Calu3 (cell line): Measurements from ENCODE around the gene BACE2. TPM values are rescaled to one million over a fixed set of nuclear protein-coding genes. Genes with fewer than 3 reads are reported as not detected.

ENCODE experiments used
- BruUV-seq: library from RNA; stranded (reverse); fragments of 400-500 nt; replicated peaks from 2 replicates; lab custom pipeline; 2021; lab: Mats Ljungman, UMichigan
- CTCF ChIA-PET: fragments of 300-600 bp; sonication (Branson Sonifier 250); formaldehyde crosslinking; loops from one replicate; lab custom pipeline; 2022; ENCODE audit warnings: antibody characterized with exemption; lab: Charles Lee
- DNase-seq: peaks from one replicate; pipeline ENCODE4 v3.0.0; 2022
- H3K27ac Mint-ChIP-seq: one replicate; pipeline ENCODE4 v1.8.0; 2022; ENCODE audit warnings: mixed read lengths; ENCODE audit not compliant: unreplicated experiment
- H3K27me3 Mint-ChIP-seq: one replicate; pipeline ENCODE4 v1.8.0; 2022; ENCODE audit warnings: mixed read lengths; ENCODE audit not compliant: unreplicated experiment
- H3K36me3 Mint-ChIP-seq: one replicate; pipeline ENCODE4 v1.8.0; 2022; ENCODE audit warnings: mild to moderate bottlenecking, moderate library complexity, mixed read lengths; ENCODE audit not compliant: insufficient read depth, unreplicated experiment
- H3K4me1 Mint-ChIP-seq: one replicate; pipeline ENCODE4 v1.8.0; 2022; ENCODE audit warnings: mild to moderate bottlenecking, low read depth, mixed read lengths; ENCODE audit not compliant: unreplicated experiment
- H3K4me3 Mint-ChIP-seq: one replicate; pipeline ENCODE4 v1.8.0; 2022; ENCODE audit warnings: mild to moderate bottlenecking, low read depth, moderate library complexity, mixed read lengths; ENCODE audit not compliant: unreplicated experiment
- H3K9me3 Mint-ChIP-seq: one replicate; pipeline ENCODE4 v1.8.0; 2022; ENCODE audit warnings: low read depth, mixed read lengths; ENCODE audit not compliant: unreplicated experiment
- intact Hi-C: fragments of 100-400 bp; cut with micrococcal nuclease; formaldehyde crosslinking; loops from one replicate; pipeline ENCODE4 v1.10.0; 2022; ENCODE audit not compliant: unreplicated experiment
- total RNA-seq: library from RNA; stranded (reverse); gene quantifications from 2 replicates; pipeline ENCODE4 v1.2.3, GENCODE V29; 2022
- TF ChIP-seq, protein P1 (sequence below): fragments of 200-600 bp; IDR thresholded peaks from one replicate; pipeline ENCODE4 v1.8.0; 2022; ENCODE audit warnings: antibody characterized with exemption; ENCODE audit not compliant: unreplicated experiment

BACE2 gene
- total RNA-seq, 1 experiment from 2014 or later: 59.0 TPM

DNA sequence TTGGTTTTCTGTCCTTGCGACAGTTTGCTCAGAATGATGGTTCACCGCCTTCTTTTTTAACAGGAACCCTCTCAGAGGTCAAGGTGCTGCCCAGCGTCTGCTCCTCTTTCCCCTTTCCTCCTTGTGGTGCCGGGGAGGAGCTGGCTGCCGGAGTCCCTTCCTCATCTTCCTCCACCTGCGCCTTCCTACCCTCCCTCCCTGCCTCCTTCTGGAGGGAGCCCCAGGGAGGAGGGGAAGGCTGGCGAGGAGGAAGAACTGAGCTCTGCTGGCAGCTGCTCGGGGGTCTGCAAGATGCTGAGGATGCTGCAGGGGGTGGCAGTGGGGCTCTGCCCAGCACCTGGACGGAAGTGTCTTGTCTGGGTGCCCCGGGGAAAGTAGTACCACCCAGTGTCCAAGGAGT lies 31.2 kb downstream of the BACE2 start:
- Mint-ChIP-seq H3K9me3 (no peaks in the 10 kb centered on the region), H3K36me3 (no peaks in the 10 kb centered on the region), H3K27me3 (no peaks in the 10 kb centered on the region), H3K4me1 (no peaks in the 10 kb centered on the region), H3K27ac (no peak overlapping the region), H3K4me3 (no peak overlapping the region)
- CTCF ChIA-PET: interaction anchor here (1.2 kb wide), 1 partner anchor 30 kb away, joined by 4 read pairs; no protein-coding TSS in a partner anchor
- no TSS peak for BruUV-seq
- DNase-seq: no peak
- intact Hi-C loops: no loop called here
- TF ChIP-seq, protein P1, sequence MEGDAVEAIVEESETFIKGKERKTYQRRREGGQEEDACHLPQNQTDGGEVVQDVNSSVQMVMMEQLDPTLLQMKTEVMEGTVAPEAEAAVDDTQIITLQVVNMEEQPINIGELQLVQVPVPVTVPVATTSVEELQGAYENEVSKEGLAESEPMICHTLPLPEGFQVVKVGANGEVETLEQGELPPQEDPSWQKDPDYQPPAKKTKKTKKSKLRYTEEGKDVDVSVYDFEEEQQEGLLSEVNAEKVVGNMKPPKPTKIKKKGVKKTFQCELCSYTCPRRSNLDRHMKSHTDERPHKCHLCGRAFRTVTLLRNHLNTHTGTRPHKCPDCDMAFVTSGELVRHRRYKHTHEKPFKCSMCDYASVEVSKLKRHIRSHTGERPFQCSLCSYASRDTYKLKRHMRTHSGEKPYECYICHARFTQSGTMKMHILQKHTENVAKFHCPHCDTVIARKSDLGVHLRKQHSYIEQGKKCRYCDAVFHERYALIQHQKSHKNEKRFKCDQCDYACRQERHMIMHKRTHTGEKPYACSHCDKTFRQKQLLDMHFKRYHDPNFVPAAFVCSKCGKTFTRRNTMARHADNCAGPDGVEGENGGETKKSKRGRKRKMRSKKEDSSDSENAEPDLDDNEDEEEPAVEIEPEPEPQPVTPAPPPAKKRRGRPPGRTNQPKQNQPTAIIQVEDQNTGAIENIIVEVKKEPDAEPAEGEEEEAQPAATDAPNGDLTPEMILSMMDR: no peak

DNA sequence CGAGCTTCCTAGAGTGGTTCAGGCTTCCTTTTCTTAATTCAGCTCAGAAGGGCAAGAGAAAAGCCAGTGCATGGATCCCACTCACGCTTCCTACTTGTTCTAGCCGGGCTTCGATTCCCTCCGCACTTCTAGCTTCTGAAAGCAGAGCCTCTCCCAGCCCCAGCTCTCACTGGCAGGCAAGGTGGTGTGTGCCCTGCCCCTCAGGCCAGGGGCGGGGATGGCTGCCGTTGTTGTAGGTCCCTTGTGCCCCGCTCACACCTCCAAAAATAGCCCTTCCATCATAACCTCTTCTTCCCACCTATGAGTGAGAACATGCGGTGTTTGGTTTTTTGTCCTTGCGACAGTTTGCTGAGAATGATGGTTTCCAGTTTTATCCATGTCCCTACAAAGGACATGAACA lies 31.6 kb downstream of the BACE2 start:
- Mint-ChIP-seq H3K4me3 (no peak overlapping the region), H3K4me1 (no peaks in the 10 kb centered on the region), H3K36me3 (no peaks in the 10 kb centered on the region), H3K27me3 (no peaks in the 10 kb centered on the region), H3K9me3 (no peaks in the 10 kb centered on the region), H3K27ac (no peak overlapping the region)
- DNase-seq: no peak
- no TSS peak for BruUV-seq
- CTCF ChIA-PET: no interaction called here
- TF ChIP-seq, protein P1: no peak
- intact Hi-C loops: no loop called here

DNA sequence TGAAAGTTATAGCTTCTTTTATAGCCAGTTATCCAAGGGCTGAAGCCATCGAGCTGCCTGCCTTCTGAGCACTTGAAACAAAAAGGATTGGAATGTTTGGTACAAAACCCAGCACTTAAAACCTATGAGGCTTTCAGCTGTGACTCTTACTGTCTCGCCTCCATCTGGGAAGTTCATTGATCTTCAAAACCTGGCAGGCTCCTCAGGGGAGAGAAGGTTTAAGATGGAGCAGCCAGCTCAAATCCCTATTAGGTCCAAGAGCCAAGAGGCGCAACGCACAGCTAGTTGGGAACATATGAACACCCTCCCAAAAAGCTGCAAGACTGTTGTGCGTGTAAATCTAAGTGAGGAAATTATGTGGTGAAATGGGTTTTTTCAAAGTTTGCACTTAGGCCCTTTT lies 33.4 kb downstream of the BACE2 start:
- H3K36me3 Mint-ChIP-seq: no peaks in the 10 kb centered on the region
- no peak for DNase-seq
- no peaks in the 10 kb centered on the region for H3K9me3 Mint-ChIP-seq
- H3K27ac Mint-ChIP-seq: no peak overlapping the region
- H3K4me3 Mint-ChIP-seq: no peak overlapping the region
- CTCF ChIA-PET: no interaction called here
- intact Hi-C loops: no loop called here
- no peaks in the 10 kb centered on the region for H3K4me1 Mint-ChIP-seq
- no peaks in the 10 kb centered on the region for H3K27me3 Mint-ChIP-seq
- TF ChIP-seq, protein P1: no peak
- no TSS peak for BruUV-seq

DNA sequence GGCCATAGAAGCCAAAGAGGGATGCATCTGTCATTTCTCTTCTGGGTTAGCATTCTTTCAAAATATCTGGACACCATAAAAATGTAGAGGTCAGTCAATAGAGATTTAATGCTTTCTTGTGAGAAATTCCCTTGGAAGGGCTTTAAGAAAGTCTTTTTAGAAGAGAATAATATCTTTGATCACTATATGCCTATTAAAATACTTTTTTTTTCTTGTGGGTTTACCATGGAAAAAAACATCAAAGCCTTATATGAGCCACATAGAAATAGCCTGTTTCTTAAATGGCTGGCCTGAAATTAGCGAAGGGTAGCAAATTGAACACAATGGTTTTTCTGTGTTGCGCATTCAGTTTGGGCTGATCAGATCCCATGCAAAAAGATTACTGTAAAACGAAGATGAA lies 36.8 kb downstream of the BACE2 start:
- intact Hi-C loops: no loop called here
- TF ChIP-seq, protein P1: no peak
- Mint-ChIP-seq H3K36me3 (no peaks in the 10 kb centered on the region), H3K27ac (no peak overlapping the region), H3K9me3 (no peaks in the 10 kb centered on the region), H3K27me3 (no peaks in the 10 kb centered on the region), H3K4me1 (no peaks in the 10 kb centered on the region), H3K4me3 (no peak overlapping the region)
- BruUV-seq: no TSS peak
- CTCF ChIA-PET: no interaction called here
- no peak for DNase-seq
